Fibroblast of lung (primary cell): ENCODE measurements around the gene MON1A. TPM values are rescaled to one million over a fixed set of nuclear protein-coding genes. Genes with fewer than 3 reads are reported as not detected.

Source experiments
- DNase-seq, 2 donors: peaks; one replicate each; pipeline versions ENCODE4 v3.0.0 to v3.0.0-alpha.2; 2010; ENCODE audit warnings: low read depth in 2 of 2
- H2AFZ ChIP-seq: 2 replicates; pipeline ENCODE4 v1.5.1; 2012; ENCODE audit warnings: low read length, control low read depth, inconsistent platforms
- H3K27ac ChIP-seq: 2 replicates; pipeline ENCODE4 v1.5.1; 2011; ENCODE audit warnings: low read length, control low read depth; ENCODE audit not compliant: insufficient read depth
- H3K27me3 ChIP-seq: 2 replicates; pipeline ENCODE4 v1.5.1; 2011; ENCODE audit warnings: mild to moderate bottlenecking, low read length; ENCODE audit not compliant: control insufficient read depth, insufficient read depth
- H3K36me3 ChIP-seq: 2 replicates; pipeline ENCODE4 v1.5.1; 2011; ENCODE audit warnings: low read length; ENCODE audit not compliant: control insufficient read depth, insufficient read depth
- H3K4me1 ChIP-seq: 2 replicates; pipeline ENCODE4 v1.5.1; 2011; ENCODE audit warnings: low read length; ENCODE audit not compliant: control insufficient read depth, insufficient read depth; ENCODE audit errors: extremely low read depth
- H3K4me2 ChIP-seq: 2 replicates; pipeline ENCODE4 v1.5.1; 2011; ENCODE audit warnings: low read length, control low read depth; ENCODE audit not compliant: insufficient read depth; ENCODE audit errors: extremely low read depth
- H3K4me3 ChIP-seq, 4 experiments: fragments of 200-600 bp in 1 of 4; sonication (generic) in 1 of 4; replicated peaks in 1 of 4; 2 replicates each; pipeline ENCODE4 v1.5.1; 2011 to 2016; ENCODE audit warnings: low read length in 4 of 4, low read depth in 3 of 4, mild to moderate bottlenecking in 3 of 4, control low read depth in 2 of 4, inconsistent platforms in 1 of 4, mixed read lengths in 1 of 4; ENCODE audit not compliant: insufficient read depth in 1 of 4; ENCODE audit errors: control extremely low read depth in 1 of 4
- H3K79me2 ChIP-seq: 2 replicates; pipeline ENCODE4 v1.5.1; 2012; ENCODE audit warnings: mild to moderate bottlenecking, low read length, inconsistent platforms; ENCODE audit not compliant: control insufficient read depth, insufficient read depth
- H3K9ac ChIP-seq: 2 replicates; pipeline ENCODE4 v1.5.1; 2011; ENCODE audit warnings: mild to moderate bottlenecking, low read length, control low read depth; ENCODE audit not compliant: insufficient read depth
- H3K9me3 ChIP-seq: 2 replicates; pipeline ENCODE4 v1.5.1; 2012; ENCODE audit warnings: low read depth, low read length; ENCODE audit not compliant: control insufficient read depth, insufficient read depth
- H4K20me1 ChIP-seq: 2 replicates; pipeline ENCODE4 v1.5.1; 2011; ENCODE audit warnings: low read length; ENCODE audit not compliant: control insufficient read depth, insufficient read depth; ENCODE audit errors: extremely low read depth
- EZH2 ChIP-seq: IDR thresholded peaks from 2 replicates; pipeline ENCODE4 v1.5.1; 2012; ENCODE audit warnings: low read length, control low read depth, mild to moderate bottlenecking; ENCODE audit errors: missing control alignments
- polyA plus RNA-seq, 2 donors: library from polyadenylated mRNA; depleted of rRNA in 1 of 2; stranded (reverse) in 1 of 2; unstranded in 1 of 2; fragments of >200 nt; gene quantifications; 2 replicates each; pipeline ENCODE4 v1.2.1, GENCODE V29; 2011 to 2012; ENCODE audit warnings: missing spikeins in 1 of 2
- total RNA-seq: library from RNA; depleted of rRNA; stranded (reverse); fragments of >200 nt; gene quantifications from 2 replicates; pipeline ENCODE4 v1.2.1, GENCODE V29; 2014
- TF ChIP-seq, protein P1 (sequence below), 2 donors: IDR thresholded peaks in 1 of 2; conservative IDR thresholded peaks in 1 of 2; 1 replicate in 1 of 2; 2 replicates in 1 of 2; pipeline ENCODE4 v1.5.1; 2011 to 2012; ENCODE audit warnings: low read length in 2 of 2, control low read depth in 1 of 2, inconsistent platforms in 1 of 2, low read depth in 1 of 2, mild to moderate bottlenecking in 1 of 2

The MON1A gene
- total and polyA plus RNA-seq, 2 donors (not counting 1 experiment from before 2014, with no cell fraction given) = 6.7 to 12.2 TPM

DNA sequence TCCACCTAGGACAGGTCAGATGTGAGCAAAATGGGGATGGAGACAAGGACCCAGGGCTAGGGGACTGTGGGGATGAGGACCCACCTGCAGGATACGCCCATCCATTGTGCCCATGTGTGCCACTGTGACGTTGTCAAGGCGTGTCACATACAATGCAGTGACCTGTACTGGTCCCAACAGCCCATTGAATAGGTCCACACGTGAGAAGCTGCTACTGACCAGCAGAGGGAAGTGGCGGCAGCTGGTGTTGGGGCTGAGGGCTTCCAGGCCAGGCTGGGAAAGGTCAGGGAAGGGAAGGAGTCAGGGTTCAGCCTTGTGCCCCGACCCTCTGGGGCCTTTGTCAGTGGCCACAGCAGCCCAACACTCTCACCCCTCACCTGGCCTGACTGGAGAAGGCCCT is 30.6 kb downstream of the MON1A start:
- Histone ChIP-seq H3K9me3 (no peaks in the 10 kb centered on the region), H2AFZ (no peak overlapping the region), H3K27me3 (no peaks in the 10 kb centered on the region), H3K4me3 (no peak overlapping the region), H3K27ac (no peak overlapping the region), H3K36me3 (no peaks in the 10 kb centered on the region), H3K4me2 (no peak overlapping the region), H3K4me1 (peaks cover 5% of the 10 kb centered on the region), H3K9ac (no peak overlapping the region), H4K20me1 (no peaks in the 10 kb centered on the region), H3K79me2 (no peaks in the 10 kb centered on the region)
- TF ChIP-seq, protein P1, sequence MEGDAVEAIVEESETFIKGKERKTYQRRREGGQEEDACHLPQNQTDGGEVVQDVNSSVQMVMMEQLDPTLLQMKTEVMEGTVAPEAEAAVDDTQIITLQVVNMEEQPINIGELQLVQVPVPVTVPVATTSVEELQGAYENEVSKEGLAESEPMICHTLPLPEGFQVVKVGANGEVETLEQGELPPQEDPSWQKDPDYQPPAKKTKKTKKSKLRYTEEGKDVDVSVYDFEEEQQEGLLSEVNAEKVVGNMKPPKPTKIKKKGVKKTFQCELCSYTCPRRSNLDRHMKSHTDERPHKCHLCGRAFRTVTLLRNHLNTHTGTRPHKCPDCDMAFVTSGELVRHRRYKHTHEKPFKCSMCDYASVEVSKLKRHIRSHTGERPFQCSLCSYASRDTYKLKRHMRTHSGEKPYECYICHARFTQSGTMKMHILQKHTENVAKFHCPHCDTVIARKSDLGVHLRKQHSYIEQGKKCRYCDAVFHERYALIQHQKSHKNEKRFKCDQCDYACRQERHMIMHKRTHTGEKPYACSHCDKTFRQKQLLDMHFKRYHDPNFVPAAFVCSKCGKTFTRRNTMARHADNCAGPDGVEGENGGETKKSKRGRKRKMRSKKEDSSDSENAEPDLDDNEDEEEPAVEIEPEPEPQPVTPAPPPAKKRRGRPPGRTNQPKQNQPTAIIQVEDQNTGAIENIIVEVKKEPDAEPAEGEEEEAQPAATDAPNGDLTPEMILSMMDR (conservative IDR thresholded peaks at IDR 0.05 in 1 of 2, IDR thresholded peaks at IDR 0.05 in 1 of 2; ENCODE audit: low read depth in 1 of 2, low read length in 2 of 2) = no peak
- no peak for TF ChIP-seq EZH2
- no peak for DNase-seq

DNA sequence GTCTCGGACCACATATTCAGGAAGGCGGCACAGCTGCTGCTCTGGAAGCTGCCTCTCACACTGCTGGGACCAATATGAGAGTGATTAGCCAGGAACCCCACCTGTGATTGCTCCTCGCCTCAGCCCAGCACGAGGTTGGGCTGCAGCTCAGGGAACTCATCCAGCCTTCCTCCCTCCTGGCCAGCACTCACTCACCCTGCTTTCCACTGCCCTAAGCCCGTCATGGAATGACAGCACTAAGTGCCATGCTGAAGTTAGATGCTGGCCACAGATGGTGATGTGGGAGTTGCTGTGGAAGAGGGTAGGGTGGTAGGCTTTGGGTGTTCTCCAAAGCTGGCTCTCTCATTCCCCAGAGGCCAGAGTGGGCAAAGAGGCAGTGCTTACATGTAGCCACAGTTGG is 33.3 kb downstream of the MON1A start:
- no peak for DNase-seq
- Histone ChIP-seq H3K9ac (no peak overlapping the region), H3K9me3 (no peaks in the 10 kb centered on the region), H2AFZ (no peak overlapping the region), H4K20me1 (no peaks in the 10 kb centered on the region), H3K27ac (no peak overlapping the region), H3K36me3 (no peaks in the 10 kb centered on the region), H3K4me2 (no peak overlapping the region), H3K27me3 (no peaks in the 10 kb centered on the region), H3K79me2 (no peaks in the 10 kb centered on the region), H3K4me3 (no peak overlapping the region), H3K4me1 (peaks cover 5% of the 10 kb centered on the region)
- no peak for TF ChIP-seq EZH2
- TF ChIP-seq, protein P1 (conservative IDR thresholded peaks at IDR 0.05 in 1 of 2, IDR thresholded peaks at IDR 0.05 in 1 of 2; ENCODE audit: low read depth in 1 of 2, low read length in 2 of 2) = no peak

DNA sequence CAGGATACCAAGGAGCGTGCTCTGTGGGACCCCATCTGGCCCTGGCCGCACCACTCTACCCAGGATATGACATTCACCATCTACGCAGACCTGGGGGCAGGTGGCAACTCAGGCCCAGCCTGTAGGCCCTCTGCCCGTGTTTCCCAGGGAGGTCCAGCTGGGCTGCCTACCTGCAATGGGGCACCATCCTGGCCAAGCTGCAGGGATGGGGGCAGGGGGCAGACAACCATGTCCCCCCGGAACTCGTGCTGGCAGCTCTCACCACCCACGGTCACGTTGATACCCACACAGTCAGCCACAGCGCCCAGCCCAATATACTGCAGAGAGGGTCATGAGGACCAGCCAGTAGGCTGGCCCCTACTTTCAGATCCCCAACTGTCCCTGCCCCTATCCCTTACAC is 33.8 kb downstream of the MON1A start:
- H3K27me3 ChIP-seq = no peaks in the 10 kb centered on the region
- DNase-seq = no peak
- no peak overlapping the region for H2AFZ ChIP-seq
- no peaks in the 10 kb centered on the region for H3K79me2 ChIP-seq
- H3K4me2 ChIP-seq = no peak overlapping the region
- H3K4me1 ChIP-seq = peaks cover under 1% of the 10 kb centered on the region
- no peaks in the 10 kb centered on the region for H3K9me3 ChIP-seq
- H3K4me3 ChIP-seq = no peak overlapping the region
- no peaks in the 10 kb centered on the region for H3K36me3 ChIP-seq
- no peak overlapping the region for H3K9ac ChIP-seq
- no peak overlapping the region for H3K27ac ChIP-seq
- no peaks in the 10 kb centered on the region for H4K20me1 ChIP-seq
- TF ChIP-seq, protein P1 (conservative IDR thresholded peaks at IDR 0.05 in 1 of 2, IDR thresholded peaks at IDR 0.05 in 1 of 2; ENCODE audit: low read depth in 1 of 2, low read length in 2 of 2) = no peak
- TF ChIP-seq EZH2 = no peak
